B cell (primary cell): Measurements from ENCODE around the gene NEO1. TPM values are rescaled to one million over a fixed set of nuclear protein-coding genes. Genes with fewer than 3 reads are reported as not detected.

Experiments used
- ATAC-seq: fragments of 200-7000 bp; cut with Tn5 transposase; one replicate; pipeline ENCODE4 v1.10.0; 2021; ENCODE audit warnings: low read depth, mild to moderate bottlenecking, moderate number of reproducible peaks, moderate library complexity
- CTCF ChIA-PET: fragments of 350-600 bp; sonication (Branson Sonifier 250); formaldehyde crosslinking; loops from one replicate; lab custom pipeline; 2021; ENCODE audit warnings: antibody characterized with exemption, inconsistent platforms; lab: Charles Lee
- POLR2A ChIA-PET: fragments of 350-600 bp; sonication (Branson Sonifier 250); formaldehyde crosslinking; loops from one replicate; lab custom pipeline; 2021; ENCODE audit warnings: antibody characterized with exemption; lab: Charles Lee
- DNase-seq: peaks from one replicate; pipeline ENCODE4 v3.0.0; 2013
- H2AFZ ChIP-seq: 2 replicates; pipeline ENCODE4 v1.6.1; 2012; ENCODE audit warnings: mild to moderate bottlenecking, low read depth, low read length; ENCODE audit not compliant: insufficient read depth, poor library complexity, severe bottlenecking
- H3K27ac ChIP-seq, 2 donors: 1 replicate in 1 of 2; 2 replicates in 1 of 2; pipeline ENCODE4 v1.5.1; 2012 to 2013; ENCODE audit warnings: low read length in 2 of 2, mild to moderate bottlenecking in 2 of 2, moderate library complexity in 1 of 2
- H3K27me3 ChIP-seq, 4 experiments: fragments of 200-600 bp in 1 of 4; sonication (generic) in 1 of 4; replicated peaks in 1 of 4; 1 replicate in 2 of 4; 2 replicates in 2 of 4; pipeline versions ENCODE4 v1.6.1 to v1.7.0; 2013 to 2016; ENCODE audit warnings: low read length in 3 of 4, mild to moderate bottlenecking in 2 of 4, mixed read lengths in 1 of 4, moderate library complexity in 1 of 4; ENCODE audit not compliant: insufficient read depth in 4 of 4, control insufficient read depth in 3 of 4; ENCODE audit errors: control extremely low read depth in 1 of 4
- H3K36me3 ChIP-seq, 2 experiments: replicated peaks in 1 of 2; 1 replicate in 1 of 2; 2 replicates in 1 of 2; pipeline versions ENCODE4 v1.6.1 to v1.7.1; 2013; ENCODE audit warnings: low read length in 1 of 2; ENCODE audit not compliant: insufficient read depth in 2 of 2, control insufficient read depth in 1 of 2; ENCODE audit errors: control extremely low read depth in 1 of 2, extremely low read depth in 1 of 2
- H3K4me1 ChIP-seq, 2 donors: fragments of 200-600 bp in 1 of 2; sonication (generic) in 1 of 2; 1 replicate in 1 of 2; 2 replicates in 1 of 2; pipeline versions ENCODE4 v1.5.1 to v1.6.1; 2013 to 2017; ENCODE audit warnings: low read length in 2 of 2; ENCODE audit not compliant: control insufficient read depth in 2 of 2, insufficient read depth in 2 of 2
- H3K4me2 ChIP-seq: replicated peaks from 2 replicates; pipeline ENCODE3; 2012; ENCODE audit warnings: mild to moderate bottlenecking, low read depth, low read length; ENCODE audit not compliant: poor library complexity, severe bottlenecking
- H3K4me3 ChIP-seq, 5 experiments: fragments of 200-600 bp in 1 of 5; sonication (generic) in 1 of 5; 1 replicate in 3 of 5; 2 replicates in 2 of 5; pipeline versions ENCODE4 v1.5.1 to v1.7.0; 2011 to 2016; ENCODE audit warnings: low read length in 4 of 5, mild to moderate bottlenecking in 4 of 5, low read depth in 2 of 5, control low read depth in 1 of 5, moderate library complexity in 1 of 5; ENCODE audit not compliant: insufficient read depth in 1 of 5; ENCODE audit errors: control extremely low read depth in 1 of 5, extremely low read depth in 1 of 5
- H3K79me2 ChIP-seq: fragments of 200-600 bp; sonication (generic); one replicate; pipeline ENCODE4 v1.6.0; 2016; ENCODE audit warnings: low read length; ENCODE audit not compliant: control insufficient read depth, insufficient read depth
- H3K9ac ChIP-seq: fragments of 200-600 bp; sonication (generic); 2 replicates; pipeline ENCODE4 v1.6.1; 2017; ENCODE audit warnings: mild to moderate bottlenecking, low read length, moderate library complexity
- H3K9me3 ChIP-seq, 3 donors: one replicate each; pipeline versions ENCODE4 v1.6.1 to v1.7.1; 2013; ENCODE audit warnings: low read length in 2 of 3; ENCODE audit not compliant: control insufficient read depth in 2 of 3, insufficient read depth in 1 of 3; ENCODE audit errors: control extremely low read depth in 1 of 3
- H4K20me1 ChIP-seq: 2 replicates; pipeline ENCODE4 v1.6.0; 2012; ENCODE audit warnings: mild to moderate bottlenecking, low read length; ENCODE audit not compliant: insufficient read depth, control insufficient read depth, poor library complexity, severe bottlenecking
- H3K27ac Mint-ChIP-seq: one replicate; pipeline ENCODE4 v1.8.0; 2021; ENCODE audit warnings: mixed read lengths
- H3K27me3 Mint-ChIP-seq: one replicate; pipeline ENCODE4 v1.8.0; 2021; ENCODE audit warnings: mixed read lengths
- H3K4me1 Mint-ChIP-seq: one replicate; pipeline ENCODE4 v1.8.0; 2021; ENCODE audit warnings: mixed read lengths
- H3K4me3 Mint-ChIP-seq: one replicate; pipeline ENCODE4 v1.8.0; 2021; ENCODE audit warnings: mixed read lengths
- H3K9me3 Mint-ChIP-seq: one replicate; pipeline ENCODE4 v1.8.0; 2022; ENCODE audit warnings: mixed read lengths; ENCODE audit not compliant: insufficient read depth
- CTCF ChIP-seq: fragments of 200-600 bp; IDR thresholded peaks from one replicate; pipeline ENCODE4 v1.8.0; 2022; ENCODE audit warnings: antibody characterized with exemption, mild to moderate bottlenecking
- EZH2 ChIP-seq: IDR thresholded peaks from 2 replicates; pipeline ENCODE4 v1.6.1; 2012; ENCODE audit warnings: borderline replicate concordance, low read depth, mild to moderate bottlenecking, moderate library complexity, low read length; ENCODE audit not compliant: insufficient read depth, poor library complexity, severe bottlenecking
- WGBS: methylation state at CpG from one replicate; pipeline ENCODE4 v1.1.5; 2013; ENCODE audit warnings: missing lambda C conversion rate; ENCODE audit not compliant: insufficient coverage; 5-methylcytosine and 5-hydroxymethylcytosine counted together
- intact Hi-C: fragments of 100-400 bp; cut with micrococcal nuclease; formaldehyde crosslinking; loops from one replicate; pipeline ENCODE4 v1.10.0; 2022
- polyA plus RNA-seq: library from polyadenylated mRNA; depleted of rRNA; stranded (reverse); fragments of >200 nt; gene quantifications from 2 replicates; pipeline ENCODE4 v1.2.3, GENCODE V29; 2012
- total RNA-seq, 2 donors: library from RNA; stranded (reverse); fragments of 120-200 nt in 1 of 2; gene quantifications; 1 replicate in 1 of 2; 2 replicates in 1 of 2; pipeline versions ENCODE4 v1.2.3 to v1.2.4, GENCODE V29; 2013 to 2022

Gene NEO1
- total and polyA plus RNA-seq, 2 donors (not counting 1 experiment from before 2014, with no cell fraction given), result 1.3 to 3.9 TPM

GRCh38 chr15:73172508-73172907, 120.2 kb downstream of the NEO1 start:
- Histone ChIP-seq H3K36me3 (no peaks in the 10 kb centered on the region), H3K27ac (no peak overlapping the region), H3K4me2 (no peak overlapping the region), H3K79me2 (no peaks in the 10 kb centered on the region), H3K4me3 (no peak overlapping the region), H3K9me3 (no peaks in the 10 kb centered on the region), H2AFZ (no peak overlapping the region), H3K27me3 (no peaks in the 10 kb centered on the region), H3K9ac (no peak overlapping the region), H4K20me1 (no peaks in the 10 kb centered on the region), H3K4me1 (no peaks in the 10 kb centered on the region)
- CTCF ChIA-PET, result no interaction called here
- POLR2A ChIA-PET, result no interaction called here
- peaks cover 7% of the 10 kb centered on the region for H3K27me3 Mint-ChIP-seq
- TF ChIP-seq EZH2, result no peak
- TF ChIP-seq CTCF, result no peak
- no peaks in the 10 kb centered on the region for H3K4me1 Mint-ChIP-seq
- H3K9me3 Mint-ChIP-seq, result no peaks in the 10 kb centered on the region
- no peak for DNase-seq
- no peak overlapping the region for H3K27ac Mint-ChIP-seq
- no peak for ATAC-seq
- no peak overlapping the region for H3K4me3 Mint-ChIP-seq
- intact Hi-C loops, result no loop called here

GRCh38 chr15:73174171-73174570, 121.9 kb downstream of the NEO1 start:
- ChIA-PET CTCF (no interaction called here), POLR2A (no interaction called here)
- Histone ChIP-seq H3K27me3 (no peaks in the 10 kb centered on the region), H3K79me2 (no peaks in the 10 kb centered on the region), H3K9ac (no peak overlapping the region), H3K4me1 (no peaks in the 10 kb centered on the region), H3K4me2 (no peak overlapping the region), H4K20me1 (no peaks in the 10 kb centered on the region), H3K4me3 (no peak overlapping the region), H3K27ac (no peak overlapping the region), H3K9me3 (no peaks in the 10 kb centered on the region), H2AFZ (no peak overlapping the region), H3K36me3 (no peaks in the 10 kb centered on the region)
- no peak overlapping the region for H3K4me3 Mint-ChIP-seq
- H3K27me3 Mint-ChIP-seq, result peaks cover 7% of the 10 kb centered on the region
- WGBS, result 91% methylated on average over 1 of the region's 1 CpG
- no peaks in the 10 kb centered on the region for H3K9me3 Mint-ChIP-seq
- intact Hi-C loops, result no loop called here
- TF ChIP-seq EZH2 (no peak), CTCF (no peak)
- H3K4me1 Mint-ChIP-seq, result no peaks in the 10 kb centered on the region
- H3K27ac Mint-ChIP-seq, result no peak overlapping the region
- no peak for ATAC-seq
- no peak for DNase-seq
